ENCODE measurements around the gene ST7.
"Not testable (repeated sequence)": the region's sequence is repeated elsewhere in the genome, so short reads cannot be mapped to it uniquely, and the experiment has no call there.

The ST7 gene

GRCh38 chr7:116950889-116951351 lies 2.4 kb upstream of the ST7 start:
- no peak for DNase-seq (ENCODE audit: low spot score)

- no peak for DNase-seq (ENCODE audit: low spot score)
These were observed 1.7 kb upstream of the ST7 start for GRCh38 chr7:116951366-116952292.

- DNase-seq (ENCODE audit: low spot score) = peak; percentile 40
These were observed 498 bp upstream of the ST7 start for GRCh38 chr7:116952635-116953371.

GRCh38 chr7:116953906-116954838 lies 871 bp downstream of the ST7 start:
- peak; percentile 84 for DNase-seq (ENCODE audit: low spot score)

GRCh38 chr7:116955340-116955739 lies 2.0 kb downstream of the ST7 start:
- no peak for DNase-seq (ENCODE audit: low spot score)

GRCh38 chr7:116955801-116956476 lies 2.6 kb downstream of the ST7 start:
- DNase-seq (ENCODE audit: low spot score) = no peak

GRCh38 chr7:116956477-116956804 lies 3.1 kb downstream of the ST7 start:
- no peak for DNase-seq (ENCODE audit: low spot score)

GRCh38 chr7:116957874-116958273 lies 4.6 kb downstream of the ST7 start:
- DNase-seq (ENCODE audit: low spot score) = peak; percentile 84

- DNase-seq (ENCODE audit: low spot score) = not testable (repeated sequence)
These were observed 8.8 kb downstream of the ST7 start for GRCh38 chr7:116961966-116962673.

GRCh38 chr7:116963234-116963633 lies 9.9 kb downstream of the ST7 start:
- no peak for DNase-seq (ENCODE audit: low spot score)

- DNase-seq (ENCODE audit: low spot score) = no peak
These were observed 13.3 kb downstream of the ST7 start for GRCh38 chr7:116966601-116967000.

- no peak for DNase-seq (ENCODE audit: low spot score)
These were observed 14.1 kb downstream of the ST7 start for GRCh38 chr7:116967254-116967922.

- no peak for DNase-seq (ENCODE audit: low spot score)
These were observed 14.7 kb downstream of the ST7 start for GRCh38 chr7:116967983-116968382.

- DNase-seq (ENCODE audit: low spot score) = no peak
These were observed 15.3 kb downstream of the ST7 start for GRCh38 chr7:116968631-116969030.

GRCh38 chr7:116969371-116969902 lies 16.1 kb downstream of the ST7 start:
- no peak for DNase-seq (ENCODE audit: low spot score)

GRCh38 chr7:116970238-116970910 lies 17.1 kb downstream of the ST7 start:
- DNase-seq (ENCODE audit: low spot score) = no peak

- DNase-seq (ENCODE audit: low spot score) = not testable (repeated sequence)
These were observed 17.9 kb downstream of the ST7 start for GRCh38 chr7:116971153-116971552.

- DNase-seq (ENCODE audit: low spot score) = no peak
These were observed 18.6 kb downstream of the ST7 start for GRCh38 chr7:116971869-116972268.

GRCh38 chr7:116975024-116975423 lies 21.7 kb downstream of the ST7 start:
- not testable (repeated sequence) for DNase-seq (ENCODE audit: low spot score)

All from kidney tubule cell (primary cell).